Epithelial cell of esophagus (primary cell): ENCODE results near the gene EFNA5.
A peak's percentile ranks its signal among the peaks of the same experiment; 100 is the strongest.

ENCODE experiments used
- DNase-seq: peaks from one replicate; pipeline ENCODE4 v3.0.0; 2010; ENCODE audit warnings: low read depth
- H3K4me3 ChIP-seq: 2 replicates; pipeline ENCODE4 v1.5.1; 2011; ENCODE audit warnings: mild to moderate bottlenecking, low read length, control low read depth
- CTCF ChIP-seq: IDR thresholded peaks from 2 replicates; pipeline ENCODE4 v1.5.1; 2011; ENCODE audit warnings: low read depth, mild to moderate bottlenecking, low read length, control low read depth, inconsistent platforms; ENCODE audit not compliant: insufficient read depth; ENCODE audit errors: missing control alignments

Gene EFNA5

GRCh38 chr5:107687404-107687803 is 16.7 kb upstream of the EFNA5 start:
- TF ChIP-seq CTCF = no peak
- no peak for DNase-seq

GRCh38 chr5:107682533-107682932 is 11.8 kb upstream of the EFNA5 start:
- no peak for DNase-seq
- TF ChIP-seq CTCF = no peak
- H3K4me3 ChIP-seq = no peak overlapping the region

More at GRCh38 chr5:107687404-107687803, 16.7 kb upstream of the EFNA5 start:
- no peak overlapping the region for H3K4me3 ChIP-seq

DNA sequence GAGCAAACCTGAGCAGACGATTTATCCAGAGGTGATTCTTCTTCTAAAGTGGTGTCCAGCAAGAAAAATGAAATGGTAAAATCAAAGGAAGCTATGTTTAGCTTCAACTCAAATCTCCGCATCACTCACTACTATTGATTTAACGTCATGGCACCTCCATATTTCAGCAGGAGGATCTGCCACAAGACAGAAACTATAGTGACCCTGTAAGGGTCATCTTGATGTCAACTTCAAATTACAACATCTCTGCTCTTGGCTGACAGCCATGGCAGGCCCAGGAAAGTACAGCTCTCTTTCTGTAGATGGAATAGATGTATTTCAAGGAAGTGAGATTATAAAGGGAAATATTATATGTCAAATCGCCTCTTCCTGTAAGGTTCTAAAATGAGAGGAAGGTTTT is 10.1 kb upstream of the EFNA5 start:
- TF ChIP-seq CTCF = no peak
- DNase-seq = no peak

GRCh38 chr5:107680099-107680498 is 9.4 kb upstream of the EFNA5 start:
- no peak overlapping the region for H3K4me3 ChIP-seq
- DNase-seq = peak; percentile 73
- no peak for TF ChIP-seq CTCF

More for the DNA sequence above, 10.1 kb upstream of the EFNA5 start:
- H3K4me3 ChIP-seq = no peak overlapping the region

DNA sequence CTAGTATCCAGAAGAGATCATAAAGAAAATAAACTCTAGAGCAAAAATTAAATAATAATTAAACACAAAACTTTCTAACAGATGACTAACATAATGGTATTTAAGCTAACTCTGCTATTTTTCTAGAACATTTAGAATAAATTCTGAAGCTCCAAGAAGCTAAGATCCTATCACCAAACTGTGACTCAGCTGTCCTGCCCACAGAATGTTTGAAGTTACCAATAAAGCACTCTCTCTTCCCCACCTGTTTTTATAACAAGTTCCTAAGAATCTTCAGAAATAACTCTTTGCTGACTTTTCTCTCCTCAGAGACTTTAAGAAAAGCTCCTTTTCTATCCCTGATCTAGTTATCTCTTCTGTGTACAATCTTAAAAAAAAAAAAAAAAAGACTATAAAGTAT is 6.0 kb upstream of the EFNA5 start:
- H3K4me3 ChIP-seq = no peak overlapping the region
- no peak for TF ChIP-seq CTCF
- DNase-seq = no peak

GRCh38 chr5:107675201-107675600 is 4.5 kb upstream of the EFNA5 start:
- TF ChIP-seq CTCF = no peak
- H3K4me3 ChIP-seq = no peak overlapping the region
- no peak for DNase-seq

GRCh38 chr5:107674655-107675054 is 3.9 kb upstream of the EFNA5 start:
- DNase-seq = peak; percentile 72
- no peak for TF ChIP-seq CTCF
- H3K4me3 ChIP-seq = no peak overlapping the region
